ENCODE data around the gene ZSWIM8.

Gene ZSWIM8

DNA sequence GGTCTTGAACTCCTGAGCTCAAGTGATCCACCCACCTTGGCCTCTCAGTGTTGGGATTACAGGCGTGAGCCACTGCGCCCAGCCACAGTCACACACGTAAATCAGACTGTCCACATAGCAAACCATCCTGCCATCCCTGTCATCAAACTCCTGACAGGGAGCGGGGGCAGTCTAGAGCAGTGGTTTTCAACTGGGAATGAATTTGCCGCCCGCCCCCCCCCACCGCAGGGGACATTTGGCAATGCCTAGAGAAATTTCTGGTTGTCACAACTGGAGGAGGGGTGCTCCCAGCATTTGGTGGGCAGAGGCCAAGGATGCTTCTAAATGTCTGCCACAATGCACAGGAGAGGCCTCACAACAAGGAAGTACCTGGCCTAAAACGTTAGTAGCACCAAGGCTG, 64.8 kb downstream of the ZSWIM8 start:
- H3K27me3 Mint-ChIP-seq, result no peaks in the 10 kb centered on the region
- H3K27ac Mint-ChIP-seq, result no peak overlapping the region
- peaks cover 44% of the 10 kb centered on the region for H3K36me3 Mint-ChIP-seq (ENCODE audit: low read depth)
- H3K4me3 Mint-ChIP-seq, result no peak overlapping the region
- H3K4me1 Mint-ChIP-seq (ENCODE audit: low read depth), result peaks cover 21% of the 10 kb centered on the region
- no peaks in the 10 kb centered on the region for H3K9me3 Mint-ChIP-seq

DNA sequence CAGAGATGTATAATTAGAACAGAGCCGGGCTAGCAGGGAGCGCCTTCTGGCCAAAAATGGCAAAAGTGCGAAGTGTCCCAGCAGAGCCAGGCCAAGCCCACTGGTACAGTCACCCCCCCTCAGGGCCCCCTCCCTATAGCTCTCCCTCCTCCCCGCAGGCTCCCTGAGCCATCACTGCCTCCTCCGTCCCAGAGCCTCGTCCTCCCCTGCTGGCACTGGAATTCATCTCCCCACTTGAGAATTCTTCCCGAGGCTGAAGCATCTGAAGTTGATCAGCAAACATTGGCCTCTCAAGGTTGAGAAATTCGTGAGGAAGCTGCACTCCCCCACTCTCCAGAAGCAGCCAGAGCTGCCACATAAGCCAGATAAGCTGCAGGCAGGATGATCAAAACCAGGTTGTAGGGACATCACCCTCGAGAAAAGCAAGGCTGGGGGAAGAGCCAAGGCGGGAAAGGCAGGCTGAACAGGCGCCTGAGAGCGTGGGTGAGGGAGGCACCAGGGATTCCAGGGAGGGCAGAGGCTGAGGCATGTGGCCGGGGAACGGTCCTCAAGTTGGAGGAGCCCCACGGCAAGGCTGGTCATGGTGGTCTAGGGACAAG, 65.6 kb downstream of the ZSWIM8 start:
- no peaks in the 10 kb centered on the region for H3K27me3 Mint-ChIP-seq
- peaks cover 43% of the 10 kb centered on the region for H3K36me3 Mint-ChIP-seq (ENCODE audit: low read depth)
- H3K27ac Mint-ChIP-seq, result no peak overlapping the region
- H3K4me1 Mint-ChIP-seq (ENCODE audit: low read depth), result peaks cover 21% of the 10 kb centered on the region
- H3K4me3 Mint-ChIP-seq, result no peak overlapping the region
- H3K9me3 Mint-ChIP-seq, result no peaks in the 10 kb centered on the region
